Heart left ventricle (tissue), 16 donors: ENCODE measurements around the gene ABL2. TPM values are rescaled to one million over a fixed set of nuclear protein-coding genes. Genes with fewer than 3 reads are reported as not detected.

ENCODE experiments used
- ATAC-seq, 4 donors: fragments of 200-7000 bp; cut with Tn5 transposase; one replicate each; pipeline ENCODE4 v1.9.1; 2020 to 2022; ENCODE audit warnings: moderate library complexity in 4 of 4, mild to moderate bottlenecking in 3 of 4, moderate number of reproducible peaks in 1 of 4
- DNase-seq, 5 donors: peaks; one replicate each; pipeline ENCODE4 v3.0.0-alpha.2; 2020
- H3K27ac ChIP-seq, 12 donors: fragments of 200-600 bp; sonication (generic) in 4 of 12; one replicate each; pipeline versions ENCODE4 v1.5.0 to v1.8.0; 2016 to 2022; ENCODE audit warnings: mild to moderate bottlenecking in 2 of 12
- H3K27me3 ChIP-seq, 9 donors: fragments of 200-600 bp; sonication (generic) in 2 of 9; one replicate each; pipeline versions ENCODE4 v1.5.1 to v1.8.0; 2016 to 2022; ENCODE audit warnings: mild to moderate bottlenecking in 3 of 9
- H3K36me3 ChIP-seq, 9 donors: fragments of 200-600 bp; sonication (generic) in 2 of 9; one replicate each; pipeline versions ENCODE4 v1.5.0 to v1.8.0; 2018 to 2022; ENCODE audit warnings: mild to moderate bottlenecking in 2 of 9
- H3K4me1 ChIP-seq, 12 donors: fragments of 200-600 bp; sonication (generic) in 4 of 12; one replicate each; pipeline versions ENCODE4 v1.5.0 to v1.8.0; 2016 to 2022; ENCODE audit warnings: mild to moderate bottlenecking in 3 of 12
- H3K4me3 ChIP-seq, 12 donors: fragments of 200-600 bp; sonication (generic) in 4 of 12; one replicate each; pipeline versions ENCODE4 v1.5.0 to v1.8.0; 2017 to 2022; ENCODE audit warnings: mild to moderate bottlenecking in 9 of 12, moderate library complexity in 4 of 12
- H3K9me3 ChIP-seq, 12 donors: fragments of 200-600 bp; sonication (generic) in 4 of 12; one replicate each; pipeline versions ENCODE4 v1.5.0 to v1.8.0; 2016 to 2022; ENCODE audit warnings: mild to moderate bottlenecking in 1 of 12
- POLR2A ChIP-seq, 2 donors: fragments of 450-650 bp; IDR thresholded peaks; one replicate each; pipeline ENCODE4 v1.6.1; 2017; ENCODE audit warnings: antibody characterized with exemption in 2 of 2, mild to moderate bottlenecking in 2 of 2, moderate library complexity in 2 of 2
- WGBS, 4 donors: extraction: QIAGEN DNeasy Blood & Tissue Kit in 2 of 4; methylation state at CpG; one replicate each; pipeline versions ENCODE4 v1.1.5 to v1.1.7; 2013 to 2018; 5-methylcytosine and 5-hydroxymethylcytosine counted together
- intact Hi-C, 10 donors: fragments of 100-400 bp; cut with DNase I; formaldehyde crosslinking; loops; one replicate each; pipeline versions ENCODE4 v1.11.1 to v1.14.2; 2022
- polyA plus RNA-seq, 2 donors: library from polyadenylated mRNA; stranded (reverse); fragments of 200-250 nt; gene quantifications; one replicate each; pipeline ENCODE4 v1.2.3, GENCODE V29; 2013
- total RNA-seq, 9 donors: library from RNA; depleted of rRNA in 2 of 9; stranded (reverse); fragments of >200 nt in 2 of 9; fragmentation: NEBNext Ultra II Directional in 3 of 9; extraction: Animal tissue kit (Norgen Biotek cat#: 25700) in 3 of 9; gene quantifications; one replicate each; pipeline versions ENCODE4 v1.1.0 to v1.2.4, GENCODE V29; 2016 to 2023
- TF ChIP-seq, protein P1 (sequence below), 12 donors: fragments of 200-600 bp; sonication (generic) in 4 of 12; IDR thresholded peaks; one replicate each; pipeline versions ENCODE4 v1.5.0 to v1.8.0; 2018 to 2022; ENCODE audit warnings: antibody characterized with exemption in 12 of 12, mild to moderate bottlenecking in 5 of 12
- donor health status: ischemic (EF 13 %, LVEDD 7.1; RV severe dilation, severe dysfunction).
- donor health status: healthy with polysubstance abuse.
- donor health status: DM: no; HTN: yes; CAD: no.
- donor health status: DM: no; HTN: no; CAD: no.
- donor health status: ischemic (EF 25% LVEDD 6.9; RV normal size, moderate dysfunction).
- donor health status: ischemic (EF 25% LVEDD 5.7; RV mildly dilated, moderate dysfunction).
- donor health status: healthy.
- donor health status: DM: yes; HTN: yes; CAD: no.
- donor health status: ischemic (EF 35%, LVEDD 5.7; RV mildly dilated, moderate dysfunction).
- donor health status: nonischemic (EF 11% LVEDD 7.7; RV severe dilation, severe dysfunction).
- donor health status: DM: yes; HTN: yes; CAD: no.
- donor health status: PGD.
- donor health status: ischemic (EF 29% LVEDD 5.4; RV normal size, mild dysfunction).
- donor health status: nonischemic (EF 23%, LVEDD 6.1; RV moderate dilation, normal function).

ABL2 gene
- total and polyA plus RNA-seq, 11 donors, result 2.5 to 22.0 (median 10.2) TPM

DNA sequence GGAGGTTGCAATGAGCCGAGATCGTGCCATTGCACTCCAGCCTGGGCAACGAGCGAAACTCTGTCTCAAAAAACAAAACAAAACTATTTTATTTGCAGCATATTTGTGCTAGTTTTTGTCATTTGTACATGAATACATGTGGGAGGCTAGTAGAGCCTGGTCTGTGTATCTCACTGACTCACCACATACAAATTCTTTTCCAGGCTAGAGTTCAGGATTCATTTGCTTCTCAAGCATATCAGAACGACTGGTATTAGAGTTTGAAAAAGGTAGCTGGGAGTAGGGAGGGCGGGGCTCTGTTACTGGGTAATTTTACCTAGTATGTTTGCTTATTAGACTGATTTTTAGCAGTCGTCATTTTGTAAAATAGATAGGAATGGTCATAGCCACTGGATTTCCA is 152.1 kb downstream of the ABL2 start:
- WGBS, 4 donors, result 79 to 89% (median 84%) methylated on average over 7 of the region's 7 CpGs
- Histone ChIP-seq H3K36me3 (peaks cover 0 to 34% (median 18%) of the 10 kb centered on the region in 9 donors), H3K9me3 (no peaks in the 10 kb centered on the region), H3K4me1 (peaks cover 0 to 16% (median 7%) of the 10 kb centered on the region in 12 donors), H3K27ac (no peak overlapping the region), H3K4me3 (no peak overlapping the region), H3K27me3 (no peaks in the 10 kb centered on the region)
- intact Hi-C loops, result no loop called here
- ATAC-seq (no peak), DNase-seq (no peak)
- TF ChIP-seq POLR2A (IDR thresholded peaks at IDR 0.05), result no peak
- TF ChIP-seq, protein P1, sequence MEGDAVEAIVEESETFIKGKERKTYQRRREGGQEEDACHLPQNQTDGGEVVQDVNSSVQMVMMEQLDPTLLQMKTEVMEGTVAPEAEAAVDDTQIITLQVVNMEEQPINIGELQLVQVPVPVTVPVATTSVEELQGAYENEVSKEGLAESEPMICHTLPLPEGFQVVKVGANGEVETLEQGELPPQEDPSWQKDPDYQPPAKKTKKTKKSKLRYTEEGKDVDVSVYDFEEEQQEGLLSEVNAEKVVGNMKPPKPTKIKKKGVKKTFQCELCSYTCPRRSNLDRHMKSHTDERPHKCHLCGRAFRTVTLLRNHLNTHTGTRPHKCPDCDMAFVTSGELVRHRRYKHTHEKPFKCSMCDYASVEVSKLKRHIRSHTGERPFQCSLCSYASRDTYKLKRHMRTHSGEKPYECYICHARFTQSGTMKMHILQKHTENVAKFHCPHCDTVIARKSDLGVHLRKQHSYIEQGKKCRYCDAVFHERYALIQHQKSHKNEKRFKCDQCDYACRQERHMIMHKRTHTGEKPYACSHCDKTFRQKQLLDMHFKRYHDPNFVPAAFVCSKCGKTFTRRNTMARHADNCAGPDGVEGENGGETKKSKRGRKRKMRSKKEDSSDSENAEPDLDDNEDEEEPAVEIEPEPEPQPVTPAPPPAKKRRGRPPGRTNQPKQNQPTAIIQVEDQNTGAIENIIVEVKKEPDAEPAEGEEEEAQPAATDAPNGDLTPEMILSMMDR (IDR thresholded peaks at IDR 0.05), result no peak

DNA sequence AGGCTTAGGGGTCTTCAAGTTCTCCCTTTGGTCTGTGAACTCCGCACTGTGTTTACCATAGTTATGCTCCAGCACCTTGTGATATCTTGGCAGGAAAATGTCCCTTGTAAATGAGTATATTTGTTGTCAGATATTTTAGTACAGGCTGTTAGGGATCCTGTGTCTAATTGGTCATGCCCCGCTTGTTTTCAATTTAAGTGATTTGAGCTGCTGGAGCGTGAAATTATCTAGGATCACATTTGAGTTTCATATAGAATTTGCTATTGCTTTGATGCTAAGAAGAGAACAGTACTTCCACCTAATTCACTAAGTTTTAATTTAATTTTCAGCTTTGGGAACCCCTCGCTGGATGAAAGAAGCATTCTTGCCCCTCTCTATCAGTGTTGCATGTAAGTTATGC is 163.0 kb downstream of the ABL2 start:
- no peak overlapping the region for H3K27ac ChIP-seq
- TF ChIP-seq, protein P1 (IDR thresholded peaks at IDR 0.05), result no peak
- no peak for TF ChIP-seq POLR2A (IDR thresholded peaks at IDR 0.05)
- ATAC-seq (no peak), DNase-seq (no peak)
- intact Hi-C loops, result no loop called here
- H3K27me3 ChIP-seq, result no peaks in the 10 kb centered on the region
- H3K4me1 ChIP-seq, result no peaks in the 10 kb centered on the region
- H3K36me3 ChIP-seq, result peaks cover 0 to 82% (median 60%) of the 10 kb centered on the region in 9 donors
- 96 to 98% (median 97%) methylated on average over 4 of the region's 4 CpGs for WGBS, 4 donors
- H3K9me3 ChIP-seq, result no peaks in the 10 kb centered on the region
- no peak overlapping the region for H3K4me3 ChIP-seq

DNA sequence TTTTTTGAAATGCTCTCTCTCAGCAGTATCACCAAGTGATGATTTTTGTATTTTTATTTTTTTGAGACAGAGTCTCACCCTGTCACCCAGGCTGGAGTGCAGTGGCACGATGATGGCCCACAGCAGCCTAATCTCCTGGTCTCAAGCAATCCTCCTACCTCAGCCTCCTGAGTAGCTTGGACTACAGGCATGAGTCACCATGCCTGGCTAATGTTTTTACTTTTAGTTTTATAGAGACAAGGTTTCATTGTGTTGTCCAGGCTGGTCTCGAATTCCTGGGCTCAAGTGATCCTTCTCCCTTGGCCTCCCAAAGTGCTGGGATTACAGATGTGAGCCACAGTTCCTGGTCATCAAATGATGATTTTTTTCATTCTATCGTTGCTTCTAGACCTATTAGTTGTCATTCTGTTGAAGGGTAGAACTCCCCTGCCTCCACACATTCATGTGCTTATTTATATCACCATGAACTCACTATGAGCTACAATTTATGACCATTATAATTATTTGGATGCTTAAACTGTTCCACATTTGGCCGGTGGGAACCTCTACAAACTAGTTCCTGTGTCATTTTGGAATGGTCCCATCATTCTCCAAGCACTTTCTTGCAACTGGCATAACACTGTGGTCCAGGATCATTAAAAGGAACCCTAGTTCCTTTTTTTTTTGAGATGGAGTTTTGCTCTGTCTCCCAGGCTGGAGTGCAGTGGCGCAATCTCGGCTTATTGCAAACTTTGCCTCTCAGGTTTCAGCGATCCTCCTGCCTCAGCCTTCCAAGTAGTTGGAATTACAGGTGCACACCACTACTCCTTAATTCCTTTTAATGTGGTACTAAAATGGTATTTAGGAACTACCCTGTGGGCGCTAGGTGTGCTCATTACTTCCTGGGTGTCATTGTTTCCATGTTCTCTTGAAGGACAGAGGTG is 167.9 kb downstream of the ABL2 start:
- no peak overlapping the region for H3K27ac ChIP-seq
- ATAC-seq, result no peak
- intact Hi-C loops, result no loop called here

More for the DNA sequence above, 167.9 kb downstream of the ABL2 start:
- no peak overlapping the region for H3K4me3 ChIP-seq
- no peak for DNase-seq
- peaks cover 0 to 6% (median 0%) of the 10 kb centered on the region in 12 donors for H3K4me1 ChIP-seq
- no peak for TF ChIP-seq POLR2A (IDR thresholded peaks at IDR 0.05)
- TF ChIP-seq, protein P1 (IDR thresholded peaks at IDR 0.05), result no peak
- H3K9me3 ChIP-seq, result no peaks in the 10 kb centered on the region
- peaks cover 0 to 55% (median 39%) of the 10 kb centered on the region in 9 donors for H3K36me3 ChIP-seq
- WGBS, 4 donors, result 91 to 96% (median 95%) methylated on average over 8 of the region's 8 CpGs
- no peaks in the 10 kb centered on the region for H3K27me3 ChIP-seq
